Measurements from ENCODE around the gene SEC14L5. TPM values are rescaled to one million over a fixed set of nuclear protein-coding genes. Genes with fewer than 3 reads are reported as not detected.

The SEC14L5 gene
- total and polyA plus RNA-seq, 2 experiments from 2014 or later, result 2.6 to 5.9 TPM

DNA sequence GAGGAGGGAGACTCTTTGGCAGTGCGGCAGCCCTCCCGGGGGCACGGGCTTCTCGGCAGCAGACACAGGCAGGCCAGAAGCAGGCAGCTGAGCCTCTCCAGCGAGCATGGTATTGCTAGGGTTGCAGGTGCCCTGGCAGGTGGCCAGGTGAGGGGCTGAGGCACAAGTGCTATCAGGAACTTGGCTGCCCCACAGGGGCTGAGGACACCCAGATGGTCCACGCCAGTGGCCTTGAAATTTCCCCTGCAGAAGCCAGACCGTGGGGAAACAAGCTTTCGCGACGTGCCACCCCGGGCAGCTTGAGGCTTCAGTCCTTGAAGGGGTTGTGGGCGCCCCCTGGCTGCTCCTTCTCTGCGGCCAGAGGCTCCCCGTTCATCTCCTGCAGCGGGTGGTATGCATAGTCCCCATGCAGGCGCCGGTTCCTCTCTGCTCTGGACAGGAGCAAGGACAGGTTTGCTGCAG, 67.1 kb downstream of the SEC14L5 start:
- TF ChIP-seq, protein P1, sequence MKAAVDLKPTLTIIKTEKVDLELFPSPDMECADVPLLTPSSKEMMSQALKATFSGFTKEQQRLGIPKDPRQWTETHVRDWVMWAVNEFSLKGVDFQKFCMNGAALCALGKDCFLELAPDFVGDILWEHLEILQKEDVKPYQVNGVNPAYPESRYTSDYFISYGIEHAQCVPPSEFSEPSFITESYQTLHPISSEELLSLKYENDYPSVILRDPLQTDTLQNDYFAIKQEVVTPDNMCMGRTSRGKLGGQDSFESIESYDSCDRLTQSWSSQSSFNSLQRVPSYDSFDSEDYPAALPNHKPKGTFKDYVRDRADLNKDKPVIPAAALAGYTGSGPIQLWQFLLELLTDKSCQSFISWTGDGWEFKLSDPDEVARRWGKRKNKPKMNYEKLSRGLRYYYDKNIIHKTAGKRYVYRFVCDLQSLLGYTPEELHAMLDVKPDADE (IDR thresholded peaks at IDR 0.05), result no peak
- no peak for TF ChIP-seq ZNF331 (CRISPR knock-in tag; IDR thresholded peaks at IDR 0.05; ENCODE audit: low read depth)
- TF ChIP-seq, protein P2, sequence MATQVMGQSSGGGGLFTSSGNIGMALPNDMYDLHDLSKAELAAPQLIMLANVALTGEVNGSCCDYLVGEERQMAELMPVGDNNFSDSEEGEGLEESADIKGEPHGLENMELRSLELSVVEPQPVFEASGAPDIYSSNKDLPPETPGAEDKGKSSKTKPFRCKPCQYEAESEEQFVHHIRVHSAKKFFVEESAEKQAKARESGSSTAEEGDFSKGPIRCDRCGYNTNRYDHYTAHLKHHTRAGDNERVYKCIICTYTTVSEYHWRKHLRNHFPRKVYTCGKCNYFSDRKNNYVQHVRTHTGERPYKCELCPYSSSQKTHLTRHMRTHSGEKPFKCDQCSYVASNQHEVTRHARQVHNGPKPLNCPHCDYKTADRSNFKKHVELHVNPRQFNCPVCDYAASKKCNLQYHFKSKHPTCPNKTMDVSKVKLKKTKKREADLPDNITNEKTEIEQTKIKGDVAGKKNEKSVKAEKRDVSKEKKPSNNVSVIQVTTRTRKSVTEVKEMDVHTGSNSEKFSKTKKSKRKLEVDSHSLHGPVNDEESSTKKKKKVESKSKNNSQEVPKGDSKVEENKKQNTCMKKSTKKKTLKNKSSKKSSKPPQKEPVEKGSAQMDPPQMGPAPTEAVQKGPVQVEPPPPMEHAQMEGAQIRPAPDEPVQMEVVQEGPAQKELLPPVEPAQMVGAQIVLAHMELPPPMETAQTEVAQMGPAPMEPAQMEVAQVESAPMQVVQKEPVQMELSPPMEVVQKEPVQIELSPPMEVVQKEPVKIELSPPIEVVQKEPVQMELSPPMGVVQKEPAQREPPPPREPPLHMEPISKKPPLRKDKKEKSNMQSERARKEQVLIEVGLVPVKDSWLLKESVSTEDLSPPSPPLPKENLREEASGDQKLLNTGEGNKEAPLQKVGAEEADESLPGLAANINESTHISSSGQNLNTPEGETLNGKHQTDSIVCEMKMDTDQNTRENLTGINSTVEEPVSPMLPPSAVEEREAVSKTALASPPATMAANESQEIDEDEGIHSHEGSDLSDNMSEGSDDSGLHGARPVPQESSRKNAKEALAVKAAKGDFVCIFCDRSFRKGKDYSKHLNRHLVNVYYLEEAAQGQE (IDR thresholded peaks at IDR 0.05; ENCODE audit: unreplicated experiment), result no peak
- TF ChIP-seq, protein P3, sequence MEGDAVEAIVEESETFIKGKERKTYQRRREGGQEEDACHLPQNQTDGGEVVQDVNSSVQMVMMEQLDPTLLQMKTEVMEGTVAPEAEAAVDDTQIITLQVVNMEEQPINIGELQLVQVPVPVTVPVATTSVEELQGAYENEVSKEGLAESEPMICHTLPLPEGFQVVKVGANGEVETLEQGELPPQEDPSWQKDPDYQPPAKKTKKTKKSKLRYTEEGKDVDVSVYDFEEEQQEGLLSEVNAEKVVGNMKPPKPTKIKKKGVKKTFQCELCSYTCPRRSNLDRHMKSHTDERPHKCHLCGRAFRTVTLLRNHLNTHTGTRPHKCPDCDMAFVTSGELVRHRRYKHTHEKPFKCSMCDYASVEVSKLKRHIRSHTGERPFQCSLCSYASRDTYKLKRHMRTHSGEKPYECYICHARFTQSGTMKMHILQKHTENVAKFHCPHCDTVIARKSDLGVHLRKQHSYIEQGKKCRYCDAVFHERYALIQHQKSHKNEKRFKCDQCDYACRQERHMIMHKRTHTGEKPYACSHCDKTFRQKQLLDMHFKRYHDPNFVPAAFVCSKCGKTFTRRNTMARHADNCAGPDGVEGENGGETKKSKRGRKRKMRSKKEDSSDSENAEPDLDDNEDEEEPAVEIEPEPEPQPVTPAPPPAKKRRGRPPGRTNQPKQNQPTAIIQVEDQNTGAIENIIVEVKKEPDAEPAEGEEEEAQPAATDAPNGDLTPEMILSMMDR (conservative IDR thresholded peaks at IDR 0.05; ENCODE audit: low read depth in 2 of 2), result peak; percentile 61 to 80

DNA sequence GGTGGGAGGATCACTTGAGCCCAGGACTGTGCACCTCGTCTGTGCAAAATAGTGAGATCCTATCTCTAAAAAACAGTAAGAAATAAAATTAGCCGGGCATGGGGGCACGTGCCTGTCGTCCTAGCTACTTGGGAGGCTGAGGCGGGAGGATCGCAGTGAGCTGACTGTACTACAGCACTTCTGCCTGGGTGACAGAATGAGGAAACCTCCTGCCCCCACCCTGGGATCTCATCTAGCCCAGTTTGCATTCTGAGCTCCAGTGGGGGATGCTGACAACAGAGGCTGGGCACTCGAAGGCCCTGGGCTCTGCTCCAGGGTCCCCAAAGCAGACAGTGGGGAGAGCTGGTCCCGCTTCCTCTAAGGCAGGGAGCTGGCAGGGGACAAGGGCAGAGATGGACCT, 68.5 kb downstream of the SEC14L5 start:
- H3K27ac Mint-ChIP-seq, result no peak overlapping the region
- Histone ChIP-seq H3K79me2 (replicated peaks; ENCODE audit: insufficient read depth) (no peaks in the 10 kb centered on the region), H3K4me1 (ENCODE audit: insufficient read depth) (no peaks in the 10 kb centered on the region), H3K4me3 (no peak overlapping the region), H2AFZ (no peak overlapping the region), H3K27me3 (ENCODE audit: insufficient read depth) (no peaks in the 10 kb centered on the region), H3K9me2 (ENCODE audit: insufficient read depth) (no peaks in the 10 kb centered on the region), H3F3A (replicated peaks; ENCODE audit: low read depth) (no peaks in the 10 kb centered on the region), H3K27ac (ENCODE audit: low read depth) (no peak overlapping the region), H4K20me1 (replicated peaks; ENCODE audit: insufficient read depth) (no peaks in the 10 kb centered on the region), H3K4me2 (no peak overlapping the region), H3K36me3 (ENCODE audit: insufficient read depth) (no peaks in the 10 kb centered on the region)
- H3K36me3 Mint-ChIP-seq (ENCODE audit: low read depth), result no peaks in the 10 kb centered on the region
- peaks cover 8% of the 10 kb centered on the region; the same call in 1 of the 3 replicates for H3K4me1 Mint-ChIP-seq
- peaks cover 6% of the 10 kb centered on the region for H3K27me3 Mint-ChIP-seq (ENCODE audit: insufficient read depth, low read depth, poor library complexity)
- H3K9me3 Mint-ChIP-seq, result no peaks in the 10 kb centered on the region
- DNase-seq (ENCODE audit: low spot score) (no peak), ATAC-seq (no peak)
- H3K4me3 Mint-ChIP-seq, result no peak overlapping the region
- TF ChIP-seq EZH2phosphoT487 (IDR thresholded peaks at IDR 0.05; ENCODE audit: unreplicated experiment) (no peak), STAT1 (IDR thresholded peaks at IDR 0.05; ENCODE audit: unreplicated experiment) (no peak)
- TF ChIP-seq, protein P2 (IDR thresholded peaks at IDR 0.05; ENCODE audit: unreplicated experiment), result no peak

More for the DNA sequence above, 67.1 kb downstream of the SEC14L5 start:
- no peak overlapping the region for H3K27ac ChIP-seq (ENCODE audit: low read depth)
- no peaks in the 10 kb centered on the region for H4K20me1 ChIP-seq (replicated peaks; ENCODE audit: insufficient read depth)
- 0 out of 2 replicates have a peak overlapping the region, but pooled peaks have one; percentile 26 for H3K4me2 ChIP-seq
- Mint-ChIP-seq H3K4me3 (no peak overlapping the region), H3K36me3 (ENCODE audit: low read depth) (no peaks in the 10 kb centered on the region), H3K4me1 (peaks cover 8% of the 10 kb centered on the region; the same call in 1 of the 3 replicates), H3K27me3 (ENCODE audit: insufficient read depth, low read depth, poor library complexity) (no peaks in the 10 kb centered on the region), H3K27ac (no peak overlapping the region), H3K9me3 (no peaks in the 10 kb centered on the region)
- DNase-seq (ENCODE audit: low spot score) (peak; percentile 92), ATAC-seq (peak; percentile 96)
- no peaks in the 10 kb centered on the region for H3K9me2 ChIP-seq (ENCODE audit: insufficient read depth)
- H3F3A ChIP-seq (replicated peaks; ENCODE audit: low read depth), result no peaks in the 10 kb centered on the region
- H2AFZ ChIP-seq, result no peak overlapping the region
- H3K4me1 ChIP-seq (ENCODE audit: insufficient read depth), result no peaks in the 10 kb centered on the region
- no peaks in the 10 kb centered on the region for H3K79me2 ChIP-seq (replicated peaks; ENCODE audit: insufficient read depth)
- H3K4me3 ChIP-seq, result no peak overlapping the region
- no peaks in the 10 kb centered on the region for H3K36me3 ChIP-seq (ENCODE audit: insufficient read depth)
- H3K27me3 ChIP-seq (ENCODE audit: insufficient read depth), result no peaks in the 10 kb centered on the region
